OCI-LY7 (cell line): ENCODE measurements around the gene ARHGEF4.

Experiments used
- CTCF ChIP-seq: fragments of 200-600 bp; sonication (generic); conservative IDR thresholded peaks from 2 replicates; pipeline ENCODE4 v1.5.1; 2014; ENCODE audit warnings: mild to moderate bottlenecking, antibody characterized with exemption, low read length, moderate library complexity, mixed read lengths
- EZH2phosphoT487 ChIP-seq: fragments of 200-600 bp; sonication (generic); IDR thresholded peaks from 2 replicates; pipeline ENCODE4 v1.6.1; 2018; ENCODE audit warnings: low read depth, borderline replicate concordance, mild to moderate bottlenecking, mixed run types, antibody characterized with exemption, low read length, moderate library complexity, mixed read lengths

DNA sequence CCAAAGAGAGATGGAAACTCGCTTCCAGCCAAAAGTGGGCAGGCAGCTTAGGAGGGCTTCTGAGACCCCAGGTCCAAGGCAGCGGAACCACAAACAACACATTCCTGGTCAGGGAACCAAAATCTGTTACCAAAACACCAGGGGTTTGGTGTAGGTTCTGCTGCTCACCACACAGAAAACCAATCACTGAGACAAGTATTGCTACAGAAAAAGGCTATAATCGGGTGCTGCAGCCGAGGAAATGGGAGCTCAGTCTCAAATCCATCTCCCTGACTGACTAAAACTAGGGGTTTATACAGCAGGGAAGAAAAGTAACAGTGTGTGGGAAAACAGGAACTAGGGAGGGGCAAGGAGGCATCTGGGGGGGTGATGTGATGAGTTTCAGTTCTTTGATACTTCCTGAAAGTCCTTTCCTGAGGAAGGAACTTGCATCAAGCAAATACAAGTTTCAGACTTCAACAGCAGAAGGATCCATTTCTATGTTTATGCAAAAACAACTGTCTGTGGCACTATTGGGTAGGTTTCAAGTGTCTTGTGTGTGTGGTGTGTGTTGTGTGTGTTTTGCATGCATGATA is 148.6 kb downstream of the ARHGEF4 start:
- TF ChIP-seq CTCF (no peak), EZH2phosphoT487 (no peak)
